NCI-H1105 (cell line): ENCODE results near the gene GPR146.

ENCODE experiments used
- DNase-seq: peaks from one replicate; lab custom pipeline; 2025; lab: John Stamatoyannopoulos, UW

GPR146 gene

GRCh38 chr7:1043552-1044188, 676 bp upstream of the GPR146 start:
- no peak for DNase-seq

- DNase-seq: no peak
Observed at GRCh38 chr7:1045069-1046063, 1.0 kb downstream of the GPR146 start.

- DNase-seq: no peak
Observed at GRCh38 chr7:1046722-1047679, 2.7 kb downstream of the GPR146 start.

GRCh38 chr7:1049006-1049741, 4.8 kb downstream of the GPR146 start:
- no peak for DNase-seq

- DNase-seq: no peak
Observed at GRCh38 chr7:1049801-1050200, 5.5 kb downstream of the GPR146 start.

- DNase-seq: no peak
Observed at GRCh38 chr7:1050254-1050906, 6.0 kb downstream of the GPR146 start.

GRCh38 chr7:1050956-1051690, 6.8 kb downstream of the GPR146 start:
- DNase-seq: no peak

- no peak for DNase-seq
Observed at GRCh38 chr7:1052031-1052818, 7.9 kb downstream of the GPR146 start.

GRCh38 chr7:1053002-1053411, 8.7 kb downstream of the GPR146 start:
- no peak for DNase-seq

GRCh38 chr7:1053816-1054370, 9.5 kb downstream of the GPR146 start:
- DNase-seq: no peak

- DNase-seq: no peak
Observed at GRCh38 chr7:1054438-1054837, 10.1 kb downstream of the GPR146 start.

- DNase-seq: no peak
Observed at GRCh38 chr7:1054861-1055450, 10.6 kb downstream of the GPR146 start.

- DNase-seq: no peak
Observed at GRCh38 chr7:1055491-1055955, 11.2 kb downstream of the GPR146 start.

GRCh38 chr7:1055956-1056784, 11.8 kb downstream of the GPR146 start:
- DNase-seq: no peak

- DNase-seq: no peak
Observed at GRCh38 chr7:1056785-1057410, 12.6 kb downstream of the GPR146 start.

- no peak for DNase-seq
Observed at GRCh38 chr7:1057416-1058291, 13.3 kb downstream of the GPR146 start.
